K562 (cell line): ENCODE results near the gene SH3PXD2B. TPM values are rescaled to one million over a fixed set of nuclear protein-coding genes. Genes with fewer than 3 reads are reported as not detected.

Experiments
- ATAC-seq: fragments of 200-7000 bp; cut with Tn5 transposase; 3 replicates; pipeline ENCODE4 v1.9.1; 2020; ENCODE audit warnings: moderate library complexity
- BruUV-seq: library from RNA; stranded (reverse); fragments of 400-500 nt; replicated peaks from 2 replicates; lab custom pipeline; 2021; lab: Mats Ljungman, UMichigan
- CTCF ChIA-PET: fragments of 300-600 bp; formaldehyde crosslinking; extraction: SDS; loops from one replicate; lab custom pipeline; 2021; ENCODE audit warnings: low intra/inter-chr PET ratio; lab: Yijun Ruan, JAX
- POLR2A ChIA-PET: fragments of 300-600, 350-650 bp; sonication (Branson Sonifier 250); formaldehyde crosslinking; extraction: SDS; loops from one replicate; lab custom pipeline; 2021; ENCODE audit warnings: antibody characterized with exemption, inconsistent platforms; lab: Yijun Ruan, JAX
- DNase-seq, 4 experiments: peaks; one replicate each; pipeline versions ENCODE4 v3.0.0 to v3.0.0-alpha.2; 2011 to 2018; ENCODE audit warnings: low spot score in 3 of 4, mixed read lengths in 3 of 4; ENCODE audit errors: extremely low read depth in 1 of 4
- FAIRE-seq: peaks from 2 replicates; lab custom pipeline; 2011; peaks lifted over from hg19 to GRCh38; lab: Jason Lieb, UNC
- H2AFZ ChIP-seq: 2 replicates; pipeline ENCODE4 v1.6.0; 2011; ENCODE audit warnings: low read depth, low read length, control low read depth, inconsistent platforms
- H3K27ac ChIP-seq: fragments of 200-600 bp; 3 replicates; pipeline ENCODE4 v1.8.0; 2011; ENCODE audit warnings: low read depth, mild to moderate bottlenecking, control low read depth, inconsistent platforms, low read length, moderate library complexity, mixed read lengths; ENCODE audit errors: extremely low read depth
- H3K27me3 ChIP-seq, 2 experiments: fragments of 300-600 bp in 1 of 2; 2 replicates in 1 of 2; 3 replicates in 1 of 2; pipeline versions ENCODE4 v1.6.0 to v1.8.0; 2011; ENCODE audit warnings: inconsistent platforms in 2 of 2, low read length in 2 of 2, mild to moderate bottlenecking in 1 of 2, mixed read lengths in 1 of 2, moderate library complexity in 1 of 2; ENCODE audit not compliant: control insufficient read depth in 2 of 2, insufficient read depth in 2 of 2
- H3K36me3 ChIP-seq: fragments of 300-600 bp; 3 replicates; pipeline ENCODE4 v1.8.0; 2011; ENCODE audit warnings: mild to moderate bottlenecking, low read length, inconsistent platforms; ENCODE audit not compliant: control insufficient read depth, insufficient read depth
- H3K4me1 ChIP-seq, 2 experiments: fragments of 200-600 bp in 1 of 2; replicated peaks in 1 of 2; 2 replicates in 1 of 2; 3 replicates in 1 of 2; pipeline versions ENCODE4 v1.5.1 to v1.8.0; 2011; ENCODE audit warnings: inconsistent platforms in 2 of 2, low read length in 2 of 2, mild to moderate bottlenecking in 1 of 2, mixed read lengths in 1 of 2, moderate library complexity in 1 of 2; ENCODE audit not compliant: control insufficient read depth in 2 of 2, insufficient read depth in 2 of 2
- H3K4me2 ChIP-seq: 2 replicates; pipeline ENCODE4 v1.6.1; 2011; ENCODE audit warnings: low read length, control low read depth, inconsistent platforms, mixed read lengths; ENCODE audit not compliant: insufficient read depth
- H3K4me3 ChIP-seq: fragments of 200-600 bp; sonication (generic), shearing (Covaris generic); 2 replicates; pipeline ENCODE4 v1.5.1; 2016; ENCODE audit warnings: control low read depth, inconsistent platforms
- H3K79me2 ChIP-seq: fragments of 200-600 bp; 3 replicates; pipeline ENCODE4 v1.8.0; 2011; ENCODE audit warnings: low read length, inconsistent platforms; ENCODE audit not compliant: control insufficient read depth, insufficient read depth
- H3K9ac ChIP-seq, 2 experiments: 2 replicates each; pipeline versions ENCODE4 v1.6.0 to v1.6.1; 2011; ENCODE audit warnings: low read depth in 2 of 2, low read length in 2 of 2, control low read depth in 1 of 2, inconsistent platforms in 1 of 2, mild to moderate bottlenecking in 1 of 2, mixed read lengths in 1 of 2; ENCODE audit not compliant: insufficient read depth in 1 of 2
- H3K9me1 ChIP-seq: one replicate; pipeline ENCODE4 v1.6.0; 2011; ENCODE audit warnings: inconsistent platforms, mild to moderate bottlenecking, low read length, moderate library complexity; ENCODE audit not compliant: control insufficient read depth, insufficient read depth
- H3K9me3 ChIP-seq: replicated peaks from 2 replicates; pipeline ENCODE4 v1.5.1; 2011; ENCODE audit warnings: low read depth, low read length, inconsistent platforms; ENCODE audit not compliant: control insufficient read depth, insufficient read depth
- H4K20me1 ChIP-seq: replicated peaks from 2 replicates; pipeline ENCODE4 v1.6.1; 2011; ENCODE audit warnings: low read length, inconsistent platforms, mixed read lengths; ENCODE audit not compliant: control insufficient read depth, insufficient read depth
- CTCF ChIP-seq, 3 experiments: IDR thresholded peaks in 2 of 3; conservative IDR thresholded peaks in 1 of 3; 2 replicates each; pipeline ENCODE4 v1.5.1; 2011 to 2012; ENCODE audit warnings: low read length in 3 of 3, mild to moderate bottlenecking in 3 of 3, control low read depth in 2 of 3, improper control_type of control experiment in 1 of 3, inconsistent platforms in 1 of 3, low read depth in 1 of 3, mixed read lengths in 1 of 3, moderate library complexity in 1 of 3; ENCODE audit not compliant: insufficient read depth in 2 of 3
- EWSR1 ChIP-seq: fragments of 450-650 bp; IDR thresholded peaks from 2 replicates; pipeline ENCODE4 v1.6.1; 2018; ENCODE audit warnings: borderline replicate concordance, mild to moderate bottlenecking, low read depth, moderate library complexity; ENCODE audit not compliant: partially characterized antibody
- ZNF384 ChIP-seq: IDR thresholded peaks from 2 replicates; pipeline ENCODE4 v1.6.1; 2012; ENCODE audit warnings: low read depth, low read length, improper control_type of control experiment
- ZNF740 ChIP-seq, 3 experiments: fragments of 200-800 bp in 1 of 3; sonication (Bioruptor generic) in 1 of 3; sonication (generic) in 1 of 3; formaldehyde crosslinking in 1 of 3; IDR thresholded peaks; 2 replicates each; pipeline versions ENCODE4 v1.6.1 to v1.8.0; 2016 to 2022; ENCODE audit warnings: mild to moderate bottlenecking in 2 of 3, missing compliant biosample characterization in 2 of 3, missing genetic modification characterization in 2 of 3, missing genetic modification reagents in 1 of 3
- WGBS: fragments of 100-300 bp; shearing (Covaris generic); methylation state at CpG from one replicate; pipeline ENCODE4 v1.1.6; 2016; ENCODE audit warnings: low coverage, mixed read lengths; ENCODE audit not compliant: insufficient coverage; ENCODE audit errors: missing lambda C conversion rate; 5-methylcytosine and 5-hydroxymethylcytosine counted together
- in situ Hi-C: fragments of 300-500 bp; cut with MboI; formaldehyde crosslinking; loops from 4 replicates; pipeline ENCODE4 v1.15.0; 2018; ENCODE audit warnings: inconsistent platforms, mixed read lengths
- intact Hi-C: fragments of 100-400 bp; cut with micrococcal nuclease; formaldehyde crosslinking; loops from 2 replicates; pipeline ENCODE4 v1.14.2; 2022
- polyA plus RNA-seq, 8 experiments: library from polyadenylated mRNA; depleted of rRNA in 4 of 8; stranded (reverse) in 5 of 8; unstranded in 3 of 8; fragments of >200 nt; fragmentation: Nextera tagmentation in 2 of 8; fragmentation: Illumina TruSeq in 1 of 8; extraction: Ambion mirVana in 2 of 8; extraction: Trizol in 1 of 8; gene quantifications; 2 replicates each; pipeline versions ENCODE4 v1.2.1 to v1.2.3, GENCODE V29; 2011 to 2014; ENCODE audit warnings: inconsistent platforms in 1 of 8, missing spikeins in 1 of 8
- total RNA-seq, 7 experiments: library from RNA; depleted of rRNA in 6 of 7; stranded (reverse); fragments of >200 nt in 6 of 7; fragmentation: Illumina TruSeq in 2 of 7; extraction: Trizol in 2 of 7; gene quantifications; 2 replicates each; pipeline versions ENCODE4 v1.2.1 to v1.2.3, GENCODE V29; 2011 to 2021; ENCODE audit warnings: low replicate concordance in 1 of 7

The SH3PXD2B gene
- total and polyA plus RNA-seq, 9 of the 15 experiments (the other 6 are each of a cell fraction or from before 2014, with no cell fraction given), result 0.04 to 0.66 (median 0.19) TPM

- TF ChIP-seq ZNF740 (CRISPR knock-in tag; IDR thresholded peaks at IDR 0.05), result no peak
- no peak for TF ChIP-seq ZNF740 (tag; IDR thresholded peaks at IDR 0.05)
- peak in 1 of 3 experiments; percentile 38; a peak in 3 of 6 replicates for TF ChIP-seq CTCF (IDR thresholded peaks at IDR 0.05 in 2 of 3, conservative IDR thresholded peaks at IDR 0.05 in 1 of 3; ENCODE audit: insufficient read depth in 2 of 3, low read depth in 1 of 3, low read length in 3 of 3)
- no peak for TF ChIP-seq ZNF384
- TF ChIP-seq EWSR1, result no peak
- H3K9me3 ChIP-seq, result no peaks in the 10 kb centered on the region
- no peak overlapping the region for H2AFZ ChIP-seq
- intact Hi-C loops (loop anchor here (10.0 kb wide), 1 partner anchor 349 kb away; no protein-coding TSS in a partner anchor), in situ Hi-C loops (loop anchor here (10.0 kb wide), 1 partner anchor 349 kb away; no protein-coding TSS in a partner anchor)
- H3K36me3 ChIP-seq, result no peaks in the 10 kb centered on the region
- POLR2A ChIA-PET, result interaction anchor here (1.6 kb wide), 1 partner anchor 17 kb away, joined by 3 read pairs; no protein-coding TSS in a partner anchor
- WGBS, result 17% methylated on average over 24 of the region's 24 CpGs
- no peaks in the 10 kb centered on the region for H3K9me1 ChIP-seq
- FAIRE-seq, result no peak
- peak overlapping the region; percentile 35 for H3K4me3 ChIP-seq
- CTCF ChIA-PET, result no interaction called here
- H3K4me2 ChIP-seq, result no peak overlapping the region
- no peak overlapping the region for H3K27ac ChIP-seq
- peak overlapping the region in 1 of 2 experiments; percentile 63; a peak in 2 of 4 replicates for H3K9ac ChIP-seq
- peaks cover 12 to 45% of the 10 kb centered on the region in 2 experiments; a peak in 4 of 5 replicates for H3K27me3 ChIP-seq
- peaks cover 16% of the 10 kb centered on the region for H4K20me1 ChIP-seq
- no peaks in the 10 kb centered on the region for H3K79me2 ChIP-seq
- ATAC-seq, result peak; percentile 59
- peaks cover 3 to 12% of the 10 kb centered on the region in 2 experiments; a peak in 3 of 5 replicates for H3K4me1 ChIP-seq
- no TSS peak for BruUV-seq
- peak in 2 of 4 experiments; percentile 27 to 30 for DNase-seq
Observed at GRCh38 chr5:172453206-172453985, 929 bp downstream of the SH3PXD2B start.
